ENCODE results near the gene ARSA. TPM values are rescaled to one million over a fixed set of nuclear protein-coding genes. Genes with fewer than 3 reads are reported as not detected.

ARSA gene
- total RNA-seq, 1 experiment from 2014 or later = 43.8 TPM

- BruUV-seq (replicated peaks) = no TSS peak
- Histone ChIP-seq H3K27me3 (ENCODE audit: control insufficient read depth, insufficient read depth, low read length) (no peaks in the 10 kb centered on the region), H3K4me1 (ENCODE audit: control insufficient read depth, insufficient read depth, low read length) (no peaks in the 10 kb centered on the region), H3K4me3 (ENCODE audit: low read depth in 2 of 2, low read length in 2 of 2) (no peak overlapping the region), H3K36me3 (ENCODE audit: control insufficient read depth, insufficient read depth, low read length) (no peaks in the 10 kb centered on the region), H3K27ac (ENCODE audit: low read length) (no peak overlapping the region), H3K9me3 (ENCODE audit: control insufficient read depth, insufficient read depth, low read depth, low read length) (no peaks in the 10 kb centered on the region)
- intact Hi-C loops (cut with micrococcal nuclease; ENCODE audit: unreplicated experiment) (no loop called here), in situ Hi-C loops (cut with HindIII; ENCODE audit: low pct_unique_long_range_greater_than_20kb, low sequenced_read_pairs) (no loop called here)
- TF ChIP-seq POLR2AphosphoS5 (IDR thresholded peaks at IDR 0.05; ENCODE audit: low read depth, low read length) = no peak
- DNase-seq (ENCODE audit: low read depth, low spot score) = no peak
- POLR2A ChIA-PET = no interaction called here
- CTCF ChIA-PET = interaction anchor here (1.3 kb wide), 2 partner anchors 12 to 45 kb away, joined by 3 to 4 read pairs; no protein-coding TSS in a partner anchor
- ATAC-seq = no peak
Observed at GRCh38 chr22:50575426-50575941, 52.5 kb downstream of the ARSA start.

Other genes starting within 250 kb of the ARSA start
- gene SBF1, start 153.1 kb downstream of the ARSA start, total RNA-seq (2021; ENCODE audit: unreplicated experiment) = 59.2 TPM
- gene ADM2, start 146.6 kb downstream of the ARSA start, total RNA-seq (2021; ENCODE audit: unreplicated experiment) = 3.9 TPM
- gene MIOX, start 141.3 kb downstream of the ARSA start, total RNA-seq (2021; ENCODE audit: unreplicated experiment) = 0.23 TPM
- 54.2 TPM for gene LMF2, start 120.5 kb downstream of the ARSA start, total RNA-seq (2021; ENCODE audit: unreplicated experiment)
- 55.6 TPM for gene NCAPH2, start 119.9 kb downstream of the ARSA start, total RNA-seq (2021; ENCODE audit: unreplicated experiment)
- gene SCO2, start 102.6 kb downstream of the ARSA start, total RNA-seq (2021; ENCODE audit: unreplicated experiment) = 14.2 TPM
- gene TYMP, start 98.1 kb downstream of the ARSA start, total RNA-seq (2021; ENCODE audit: unreplicated experiment) = 56.0 TPM
- 1.8 TPM for gene KLHDC7B, start 82.3 kb downstream of the ARSA start, total RNA-seq (2021; ENCODE audit: unreplicated experiment)
- gene SYCE3, start 65.2 kb downstream of the ARSA start, total RNA-seq (2021; ENCODE audit: unreplicated experiment) = not detected
- 18.4 TPM for gene CPT1B, start 49.7 kb downstream of the ARSA start, total RNA-seq (2021; ENCODE audit: unreplicated experiment)
- gene CHKB, start 45.3 kb downstream of the ARSA start, total RNA-seq (2021; ENCODE audit: unreplicated experiment) = 43.5 TPM
- 38.4 TPM for gene MAPK8IP2, start 27.4 kb downstream of the ARSA start, total RNA-seq (2021; ENCODE audit: unreplicated experiment)
- gene SHANK3, start 44.7 kb upstream of the ARSA start, total RNA-seq (2021; ENCODE audit: unreplicated experiment) = 7.6 TPM
- 0.21 TPM for gene ACR, start 110.1 kb upstream of the ARSA start, total RNA-seq (2021; ENCODE audit: unreplicated experiment)
- gene RABL2B, start 155.5 kb upstream of the ARSA start, total RNA-seq (2021; ENCODE audit: unreplicated experiment) = 27.7 TPM